EL (cell line): ENCODE data around the gene VMAC.

Source experiments
- DNase-seq: peaks from one replicate; pipeline ENCODE4 v3.0.0-alpha.2; 2016

VMAC gene

DNA sequence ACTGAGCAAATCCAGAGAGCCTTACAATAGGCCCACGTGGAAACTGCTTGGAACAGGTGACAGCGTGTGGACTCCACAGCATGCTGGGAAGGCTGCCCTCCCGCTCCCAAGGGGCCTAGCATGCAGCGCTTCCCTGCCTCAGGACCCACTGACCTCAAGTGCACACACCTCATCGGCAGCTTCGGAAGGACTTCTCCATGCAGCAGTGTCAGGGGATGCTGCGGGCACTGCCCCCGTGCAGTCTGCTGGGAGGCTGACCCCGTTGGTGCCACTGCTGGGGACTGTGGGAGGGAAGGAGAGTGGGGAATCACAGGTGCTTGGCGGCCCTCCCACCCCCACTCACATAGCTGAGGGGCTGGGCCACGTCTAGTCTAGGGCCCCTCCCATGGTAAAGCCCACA lies 26.6 kb downstream of the VMAC start:
- DNase-seq: no peak

- no peak for DNase-seq
Measured at GRCh38 chr19:5932146-5932545, 27.5 kb downstream of the VMAC start.

GRCh38 chr19:5932609-5933262 lies 28.1 kb downstream of the VMAC start:
- no peak for DNase-seq

DNA sequence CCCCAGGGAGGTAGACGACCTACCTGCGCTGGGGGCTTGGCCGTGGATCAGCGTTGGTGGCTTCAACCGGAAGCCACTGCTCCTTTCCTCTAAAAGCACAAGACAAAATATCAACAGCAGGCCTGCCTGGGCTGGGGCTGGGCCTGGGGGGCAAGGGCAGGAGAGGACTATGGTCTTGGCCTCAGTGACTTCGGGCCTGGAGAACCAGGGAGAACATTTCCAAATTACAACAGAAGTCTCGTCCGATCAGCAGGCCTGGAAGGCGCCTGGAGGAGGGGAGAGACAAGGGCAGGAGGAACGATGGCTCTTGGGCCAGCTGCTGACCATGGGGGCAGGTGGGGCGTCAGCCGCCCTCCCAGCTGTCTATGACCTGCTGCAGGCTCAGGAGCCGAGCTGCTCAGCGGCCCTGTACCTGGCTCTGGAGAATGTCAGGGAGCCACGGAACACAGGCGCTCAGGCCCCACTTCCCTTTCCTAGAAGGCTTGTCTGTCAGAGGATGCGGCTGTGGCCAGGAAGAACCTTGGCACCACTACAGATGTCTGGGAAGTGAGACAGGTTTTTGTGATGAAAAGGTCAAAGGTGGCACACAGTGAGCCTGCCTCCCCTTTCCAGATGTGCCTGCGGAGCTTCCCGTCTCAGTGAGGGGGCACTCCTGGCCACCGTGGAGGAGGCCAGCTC lies 28.9 kb downstream of the VMAC start:
- no peak for DNase-seq

GRCh38 chr19:5934069-5934401 lies 29.4 kb downstream of the VMAC start:
- no peak for DNase-seq

GRCh38 chr19:5934774-5935472 lies 30.3 kb downstream of the VMAC start:
- peak; percentile 84 for DNase-seq

GRCh38 chr19:5935473-5936291 lies 31.0 kb downstream of the VMAC start:
- DNase-seq: peak; percentile 25

- DNase-seq: no peak
Measured at GRCh38 chr19:5936292-5936592, 31.6 kb downstream of the VMAC start.

DNA sequence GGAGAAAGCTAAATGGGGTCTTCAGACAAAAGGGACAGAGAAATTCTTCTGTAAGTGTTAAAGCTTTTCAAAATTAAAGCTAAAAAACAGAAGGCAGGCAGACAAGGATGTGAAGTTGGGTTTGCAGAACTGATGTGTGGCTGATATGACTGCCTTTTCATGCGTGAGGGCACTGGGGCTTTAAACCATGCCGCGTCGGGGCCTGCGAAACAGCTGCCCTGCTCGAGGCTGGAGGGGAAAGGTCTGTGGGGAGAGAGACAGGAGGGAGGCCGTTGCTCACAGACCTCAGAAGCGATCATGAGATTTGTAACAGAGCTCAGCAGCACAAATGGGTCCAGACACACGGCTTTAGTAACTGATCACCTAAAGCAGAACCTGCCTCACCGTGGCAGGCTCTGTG lies 32.9 kb downstream of the VMAC start:
- DNase-seq: no peak

GRCh38 chr19:5940260-5941208 lies 35.9 kb downstream of the VMAC start:
- no peak for DNase-seq

DNA sequence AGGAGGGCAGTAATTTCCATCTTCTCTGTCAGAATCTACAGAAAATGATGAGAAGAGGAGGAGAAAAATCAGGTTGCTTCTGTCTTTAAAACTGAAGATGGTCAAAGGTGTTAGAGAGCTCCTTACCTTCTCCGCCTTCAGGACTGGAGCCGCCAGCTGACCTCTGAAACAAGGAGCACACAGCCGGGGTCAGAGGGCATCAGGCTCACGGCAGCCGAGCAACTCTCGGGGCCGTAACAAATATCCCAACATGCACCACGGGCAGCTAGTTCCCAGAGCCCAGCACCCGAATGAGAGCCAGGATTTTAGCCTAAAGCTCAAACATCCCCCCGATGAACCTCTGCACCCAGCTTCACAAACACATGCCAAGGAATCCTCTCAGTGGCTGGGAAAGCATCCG lies 37.0 kb downstream of the VMAC start:
- DNase-seq: no peak

DNA sequence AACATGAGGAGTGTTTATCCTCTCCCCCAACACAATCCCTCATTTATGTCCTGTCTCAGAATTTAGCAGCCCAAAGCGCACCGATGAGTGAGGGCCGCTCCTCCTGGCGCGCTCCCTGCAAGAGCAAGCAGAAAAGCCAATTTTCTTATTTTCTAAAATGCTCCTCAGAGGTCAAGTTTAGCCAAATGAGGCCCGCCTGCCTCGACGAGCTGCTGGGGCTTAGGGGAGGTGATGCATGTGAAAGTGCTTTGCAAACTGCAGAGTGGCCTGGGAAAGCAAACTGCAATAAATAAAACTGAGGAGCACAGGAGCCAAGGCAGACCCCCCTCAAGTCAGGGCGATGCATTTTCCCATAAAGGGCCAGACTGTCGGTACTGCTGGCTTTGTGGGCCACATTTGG lies 38.4 kb downstream of the VMAC start:
- no peak for DNase-seq

- DNase-seq: peak; percentile 20
Measured at GRCh38 chr19:5943623-5944022, 39.0 kb downstream of the VMAC start.

DNA sequence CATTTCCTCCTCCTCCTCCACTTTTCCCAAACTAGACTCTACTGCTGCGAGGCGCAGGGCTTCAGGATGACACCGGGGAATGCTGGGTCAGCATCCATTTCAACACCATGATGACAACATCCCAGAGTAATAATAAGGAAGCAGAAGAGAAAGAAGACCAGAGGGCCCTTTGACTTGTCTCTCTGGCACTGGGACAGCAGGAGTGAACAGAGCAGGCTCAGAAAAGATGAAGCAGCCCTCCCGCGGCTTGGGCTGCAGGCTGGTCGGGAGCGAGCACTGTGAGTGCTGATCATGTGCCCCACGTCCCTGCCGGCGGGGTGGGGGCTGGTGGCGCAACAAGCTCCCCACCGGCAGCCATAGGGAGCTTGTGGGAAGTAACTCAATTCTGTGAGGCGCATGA lies 42.8 kb downstream of the VMAC start:
- no peak for DNase-seq

DNA sequence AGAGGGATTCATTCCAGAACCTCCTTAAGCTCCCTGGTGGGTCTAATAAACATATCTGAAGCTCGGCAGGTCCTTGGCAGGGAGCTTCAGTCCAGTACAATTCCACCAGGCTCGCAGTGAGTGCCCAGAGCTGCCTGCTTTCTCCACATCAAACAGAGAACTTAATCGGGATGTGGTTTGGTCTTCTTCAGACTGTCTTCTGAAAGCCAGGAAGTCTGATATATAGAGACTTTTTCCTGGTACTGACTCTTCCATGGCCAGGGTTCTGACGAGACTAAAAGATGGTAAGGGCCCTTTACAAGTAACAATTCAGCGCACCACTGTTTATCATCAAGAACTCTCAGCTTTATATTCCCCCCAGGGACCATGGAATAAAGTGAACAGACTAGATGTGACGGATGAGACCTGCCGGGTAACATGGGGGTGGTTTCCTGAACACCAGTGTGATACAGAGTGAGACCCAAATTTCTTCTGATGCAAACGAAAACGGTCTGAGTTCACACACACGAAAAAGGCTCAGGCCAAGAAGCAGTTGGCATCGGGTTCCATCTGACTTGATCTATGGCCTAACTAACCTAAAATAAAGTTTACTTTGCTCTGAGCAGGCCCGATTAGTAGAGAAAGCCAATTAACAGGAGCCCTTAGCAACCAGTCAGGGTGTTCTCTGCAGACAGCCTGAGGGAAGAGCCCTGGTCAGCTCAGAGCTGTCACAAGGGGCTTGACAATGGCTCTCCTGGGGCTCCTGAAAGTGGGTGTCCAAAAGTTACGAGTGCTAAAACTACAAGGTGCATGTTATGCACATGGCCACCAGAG lies 44.3 kb downstream of the VMAC start:
- no peak for DNase-seq

DNA sequence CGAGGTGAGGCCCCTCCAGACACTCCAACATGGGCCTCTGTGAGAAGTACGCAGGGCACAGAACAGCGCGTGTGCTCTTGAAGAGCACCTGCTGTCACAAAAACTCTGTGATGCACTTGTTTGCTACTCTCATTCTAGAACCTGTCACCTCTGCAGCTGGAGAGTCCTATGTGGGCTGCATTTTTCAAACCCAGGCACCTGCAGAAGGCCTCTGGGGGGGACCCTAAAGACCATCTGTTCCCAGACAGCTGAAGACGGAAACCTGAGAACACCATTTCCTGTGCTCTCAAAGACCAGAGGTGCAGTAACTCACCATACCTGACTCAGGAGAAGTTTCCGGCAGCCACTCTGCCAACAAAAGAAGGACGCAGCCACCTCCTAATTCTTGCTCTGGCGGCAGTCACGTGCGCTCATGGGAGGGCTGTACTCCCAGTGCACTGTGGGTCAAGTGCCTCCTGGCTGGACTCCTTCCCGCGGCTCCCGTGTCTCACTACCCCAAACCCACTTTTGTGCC lies 45.2 kb downstream of the VMAC start:
- DNase-seq: no peak

GRCh38 chr19:5950741-5951140 lies 46.1 kb downstream of the VMAC start:
- DNase-seq: no peak

DNA sequence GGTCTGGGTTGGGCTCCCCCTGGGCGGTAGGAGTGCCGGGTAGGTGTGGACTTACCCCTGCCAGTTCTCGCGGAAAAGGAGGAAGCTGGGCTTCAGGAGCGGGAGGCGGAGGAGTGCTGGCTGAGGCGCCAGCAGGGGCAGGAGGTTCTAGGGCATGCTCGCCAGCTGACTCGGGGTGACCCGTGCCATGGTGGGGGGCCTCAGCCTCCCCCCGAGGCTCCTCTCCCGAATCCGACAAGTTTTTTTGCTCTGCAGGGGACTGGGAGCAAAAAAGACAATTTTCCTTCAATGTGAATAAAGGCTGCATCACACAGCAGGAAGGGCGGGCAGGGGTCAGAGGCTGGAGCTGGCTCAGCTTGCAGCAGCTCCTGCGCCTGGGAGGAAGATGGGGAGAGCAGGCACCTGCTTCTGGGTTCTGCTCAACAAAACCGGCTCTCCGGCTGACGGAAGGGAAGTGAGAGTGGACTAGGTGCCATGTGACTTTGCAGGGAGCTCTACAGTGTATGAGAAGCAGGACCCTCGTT lies 46.7 kb downstream of the VMAC start:
- no peak for DNase-seq

GRCh38 chr19:5952193-5953029 lies 47.7 kb downstream of the VMAC start:
- DNase-seq: no peak

DNA sequence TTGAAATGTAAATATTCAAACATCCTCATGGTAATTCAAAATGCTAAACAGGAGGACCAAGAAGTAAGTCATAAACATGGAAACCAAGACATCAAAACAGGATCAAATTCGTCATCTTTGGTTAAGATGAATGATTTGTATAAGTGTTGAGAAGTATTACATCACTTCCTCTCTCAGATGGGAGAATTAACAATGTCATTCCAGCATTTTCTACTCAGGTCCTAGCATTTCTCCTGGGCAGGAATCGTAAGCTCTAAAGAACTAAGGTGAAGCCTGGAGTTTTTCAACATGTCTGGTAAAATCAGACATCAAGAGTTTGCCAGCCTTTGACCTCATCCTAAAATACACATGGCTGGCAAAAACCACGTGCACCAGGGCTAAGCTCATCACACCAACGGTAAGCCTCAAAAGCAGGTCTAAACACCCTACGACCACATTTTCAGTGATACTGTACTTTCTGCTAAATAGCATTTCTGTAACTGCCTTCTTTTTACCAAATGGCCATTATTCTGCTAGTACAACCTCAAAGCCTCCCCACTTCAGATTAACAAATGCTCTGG lies 48.4 kb downstream of the VMAC start:
- no peak for DNase-seq
